HL-60 (cell line): Measurements from ENCODE around the gene USP10.
A peak's percentile ranks its signal among the peaks of the same experiment; 100 is the strongest.

ENCODE experiments used
- POLR2AphosphoS5 ChIP-seq: IDR thresholded peaks from 2 replicates; pipeline ENCODE4 v1.6.1; 2012; ENCODE audit warnings: low read depth
- SPI1 ChIP-seq: IDR thresholded peaks from 2 replicates; pipeline ENCODE4 v1.6.1; 2012; ENCODE audit warnings: low read depth, mild to moderate bottlenecking, borderline replicate concordance
- TF ChIP-seq, protein P1 (sequence below): IDR thresholded peaks from one replicate; pipeline ENCODE4 v1.5.1; 2011; ENCODE audit warnings: low read length, control low read depth, inconsistent platforms; ENCODE audit not compliant: insufficient read depth

DNA sequence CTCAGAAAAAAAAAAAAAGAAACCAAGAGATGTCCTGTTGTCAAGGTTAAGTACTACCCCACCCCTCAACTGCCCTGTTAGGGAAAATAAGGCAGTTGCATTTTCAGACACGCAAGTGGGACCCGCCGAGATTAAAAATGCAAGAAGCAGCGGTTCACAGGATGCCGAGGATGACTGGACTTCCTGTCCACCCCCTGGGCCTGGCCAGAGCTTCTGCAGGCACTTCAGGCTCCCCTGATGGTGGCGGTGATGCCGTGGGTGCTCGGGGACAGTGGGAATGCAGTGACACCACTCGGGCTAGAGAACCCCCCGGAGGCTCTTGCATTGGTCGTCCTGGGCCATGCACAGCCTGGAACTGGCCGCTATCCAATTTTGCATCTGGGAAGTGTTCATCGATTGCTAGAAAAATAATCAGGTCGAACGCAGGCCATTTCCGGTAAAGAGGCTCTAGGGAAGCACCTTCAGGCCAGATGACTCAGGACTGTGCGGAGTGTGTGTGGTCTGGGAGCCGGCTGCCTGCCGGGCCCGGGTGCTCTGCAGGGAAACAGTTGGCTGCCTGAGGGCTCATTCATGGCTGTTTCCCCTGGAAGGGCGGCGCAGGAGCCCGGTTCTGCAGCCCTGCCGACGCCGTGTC lies 106.6 kb downstream of the USP10 start:
- TF ChIP-seq, protein P1, sequence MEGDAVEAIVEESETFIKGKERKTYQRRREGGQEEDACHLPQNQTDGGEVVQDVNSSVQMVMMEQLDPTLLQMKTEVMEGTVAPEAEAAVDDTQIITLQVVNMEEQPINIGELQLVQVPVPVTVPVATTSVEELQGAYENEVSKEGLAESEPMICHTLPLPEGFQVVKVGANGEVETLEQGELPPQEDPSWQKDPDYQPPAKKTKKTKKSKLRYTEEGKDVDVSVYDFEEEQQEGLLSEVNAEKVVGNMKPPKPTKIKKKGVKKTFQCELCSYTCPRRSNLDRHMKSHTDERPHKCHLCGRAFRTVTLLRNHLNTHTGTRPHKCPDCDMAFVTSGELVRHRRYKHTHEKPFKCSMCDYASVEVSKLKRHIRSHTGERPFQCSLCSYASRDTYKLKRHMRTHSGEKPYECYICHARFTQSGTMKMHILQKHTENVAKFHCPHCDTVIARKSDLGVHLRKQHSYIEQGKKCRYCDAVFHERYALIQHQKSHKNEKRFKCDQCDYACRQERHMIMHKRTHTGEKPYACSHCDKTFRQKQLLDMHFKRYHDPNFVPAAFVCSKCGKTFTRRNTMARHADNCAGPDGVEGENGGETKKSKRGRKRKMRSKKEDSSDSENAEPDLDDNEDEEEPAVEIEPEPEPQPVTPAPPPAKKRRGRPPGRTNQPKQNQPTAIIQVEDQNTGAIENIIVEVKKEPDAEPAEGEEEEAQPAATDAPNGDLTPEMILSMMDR, result no peak
- no peak for TF ChIP-seq POLR2AphosphoS5
- peak; percentile 58; the same call in 1 of the 2 replicates for TF ChIP-seq SPI1
